ENCODE data around the gene ZNF474. TPM values are rescaled to one million over a fixed set of nuclear protein-coding genes. Genes with fewer than 3 reads are reported as not detected.

Gene ZNF474
- total RNA-seq, 1 experiment from 2014 or later, result not detected

GRCh38 chr5:122195802-122196394 is 66.6 kb downstream of the ZNF474 start:
- ChIA-PET POLR2A (no interaction called here), CTCF (interaction anchor here (0.5 to 2.8 kb wide), 27 partner anchors 12 to 336 kb away, joined by 3 to 26 read pairs (median 4); no protein-coding TSS in a partner anchor)
- DNase-seq (ENCODE audit: low spot score) (peak; percentile 21), ATAC-seq (peak; percentile 82)
- H3K27me3 Mint-ChIP-seq (ENCODE audit: low read depth), result no peaks in the 10 kb centered on the region
- no peak overlapping the region for H3K27ac Mint-ChIP-seq
- TF ChIP-seq GRHL2 (CRISPR knock-in tag; IDR thresholded peaks at IDR 0.05; ENCODE audit: insufficient replicate concordance, severe bottlenecking) (no peak), ZNF416 (CRISPR knock-in tag; IDR thresholded peaks at IDR 0.05) (no peak), CTCF (IDR thresholded peaks at IDR 0.05) (peak; percentile 52)
- H3K4me1 Mint-ChIP-seq, result peaks cover 8% of the 10 kb centered on the region
- no peak overlapping the region for H3K4me3 Mint-ChIP-seq
- H3K9me3 Mint-ChIP-seq, result no peaks in the 10 kb centered on the region
- no peaks in the 10 kb centered on the region for H3K36me3 Mint-ChIP-seq

- Mint-ChIP-seq H3K27me3 (ENCODE audit: low read depth) (no peaks in the 10 kb centered on the region), H3K9me3 (no peaks in the 10 kb centered on the region), H3K36me3 (no peaks in the 10 kb centered on the region), H3K4me3 (no peak overlapping the region), H3K4me1 (peaks cover 3% of the 10 kb centered on the region; the same call in 1 of the 2 replicates), H3K27ac (no peak overlapping the region)
- TF ChIP-seq FOXP1 (CRISPR knock-in tag; IDR thresholded peaks at IDR 0.05; ENCODE audit: borderline replicate concordance) (no peak), ZNF416 (CRISPR knock-in tag; IDR thresholded peaks at IDR 0.05) (no peak), ELF4 (CRISPR knock-in tag; IDR thresholded peaks at IDR 0.05; ENCODE audit: low read depth) (no peak), TEAD4 (CRISPR knock-in tag; IDR thresholded peaks at IDR 0.05) (no peak), AFF4 (CRISPR knock-in tag; IDR thresholded peaks at IDR 0.05; ENCODE audit: borderline replicate concordance) (no peak), ZBTB21 (CRISPR knock-in tag; IDR thresholded peaks at IDR 0.05; ENCODE audit: borderline replicate concordance) (no peak), OVOL2 (CRISPR knock-in tag; IDR thresholded peaks at IDR 0.05; ENCODE audit: borderline replicate concordance) (no peak), TCF7 (CRISPR knock-in tag; IDR thresholded peaks at IDR 0.05; ENCODE audit: low read depth) (no peak), NFE2L1 (CRISPR knock-in tag; IDR thresholded peaks at IDR 0.05) (no peak), ZNF138 (CRISPR knock-in tag; conservative IDR thresholded peaks at IDR 0.05) (no peak), GRHL2 (CRISPR knock-in tag; IDR thresholded peaks at IDR 0.05; ENCODE audit: insufficient replicate concordance, severe bottlenecking) (no peak), KAT7 (CRISPR knock-in tag; IDR thresholded peaks at IDR 0.05; ENCODE audit: borderline replicate concordance) (no peak), ZNF396 (CRISPR knock-in tag; IDR thresholded peaks at IDR 0.05; ENCODE audit: borderline replicate concordance) (no peak)
- POLR2A ChIA-PET, result no interaction called here
- CTCF ChIA-PET, result no interaction called here
- ATAC-seq, result no peak
- no peak for DNase-seq (ENCODE audit: low spot score)
These were observed 69.8 kb downstream of the ZNF474 start for GRCh38 chr5:122199146-122199545.

GRCh38 chr5:122200450-122200849 is 71.1 kb downstream of the ZNF474 start:
- no peak overlapping the region for H3K4me3 Mint-ChIP-seq
- no peaks in the 10 kb centered on the region for H3K36me3 Mint-ChIP-seq
- H3K27me3 Mint-ChIP-seq (ENCODE audit: low read depth), result peaks cover 8% of the 10 kb centered on the region
- H3K9me3 Mint-ChIP-seq, result no peaks in the 10 kb centered on the region
- ChIA-PET CTCF (interaction anchor here (1.0 kb wide), 1 partner anchor 109 kb away, joined by 3 read pairs; no protein-coding TSS in a partner anchor), POLR2A (no interaction called here)
- ATAC-seq (no peak), DNase-seq (ENCODE audit: low spot score) (no peak)
- H3K4me1 Mint-ChIP-seq, result peaks cover 3% of the 10 kb centered on the region; the same call in 1 of the 2 replicates
- H3K27ac Mint-ChIP-seq, result no peak overlapping the region
- TF ChIP-seq, protein P1, sequence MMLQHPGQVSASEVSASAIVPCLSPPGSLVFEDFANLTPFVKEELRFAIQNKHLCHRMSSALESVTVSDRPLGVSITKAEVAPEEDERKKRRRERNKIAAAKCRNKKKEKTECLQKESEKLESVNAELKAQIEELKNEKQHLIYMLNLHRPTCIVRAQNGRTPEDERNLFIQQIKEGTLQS (CRISPR knock-in tag; conservative IDR thresholded peaks at IDR 0.05), result no peak
- TF ChIP-seq CDX4 (CRISPR knock-in tag; IDR thresholded peaks at IDR 0.05; ENCODE audit: borderline replicate concordance) (no peak), USF1 (CRISPR knock-in tag; IDR thresholded peaks at IDR 0.05) (no peak), ZNF281 (CRISPR knock-in tag; IDR thresholded peaks at IDR 0.05) (no peak), GTF2I (CRISPR knock-in tag; conservative IDR thresholded peaks at IDR 0.05) (no peak)
- TF ChIP-seq, protein P2, sequence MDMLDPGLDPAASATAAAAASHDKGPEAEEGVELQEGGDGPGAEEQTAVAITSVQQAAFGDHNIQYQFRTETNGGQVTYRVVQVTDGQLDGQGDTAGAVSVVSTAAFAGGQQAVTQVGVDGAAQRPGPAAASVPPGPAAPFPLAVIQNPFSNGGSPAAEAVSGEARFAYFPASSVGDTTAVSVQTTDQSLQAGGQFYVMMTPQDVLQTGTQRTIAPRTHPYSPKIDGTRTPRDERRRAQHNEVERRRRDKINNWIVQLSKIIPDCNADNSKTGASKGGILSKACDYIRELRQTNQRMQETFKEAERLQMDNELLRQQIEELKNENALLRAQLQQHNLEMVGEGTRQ (CRISPR knock-in tag; IDR thresholded peaks at IDR 0.05), result no peak

Measured in WTC11 (cell line).